GM12801 (cell line): Measurements from ENCODE around the gene CKB.

Experiments
- CTCF ChIP-seq: IDR thresholded peaks from one replicate; pipeline ENCODE4 v1.5.1; 2011; ENCODE audit warnings: control low read depth; ENCODE audit not compliant: insufficient read length; ENCODE audit errors: extremely low read depth

The CKB gene

DNA sequence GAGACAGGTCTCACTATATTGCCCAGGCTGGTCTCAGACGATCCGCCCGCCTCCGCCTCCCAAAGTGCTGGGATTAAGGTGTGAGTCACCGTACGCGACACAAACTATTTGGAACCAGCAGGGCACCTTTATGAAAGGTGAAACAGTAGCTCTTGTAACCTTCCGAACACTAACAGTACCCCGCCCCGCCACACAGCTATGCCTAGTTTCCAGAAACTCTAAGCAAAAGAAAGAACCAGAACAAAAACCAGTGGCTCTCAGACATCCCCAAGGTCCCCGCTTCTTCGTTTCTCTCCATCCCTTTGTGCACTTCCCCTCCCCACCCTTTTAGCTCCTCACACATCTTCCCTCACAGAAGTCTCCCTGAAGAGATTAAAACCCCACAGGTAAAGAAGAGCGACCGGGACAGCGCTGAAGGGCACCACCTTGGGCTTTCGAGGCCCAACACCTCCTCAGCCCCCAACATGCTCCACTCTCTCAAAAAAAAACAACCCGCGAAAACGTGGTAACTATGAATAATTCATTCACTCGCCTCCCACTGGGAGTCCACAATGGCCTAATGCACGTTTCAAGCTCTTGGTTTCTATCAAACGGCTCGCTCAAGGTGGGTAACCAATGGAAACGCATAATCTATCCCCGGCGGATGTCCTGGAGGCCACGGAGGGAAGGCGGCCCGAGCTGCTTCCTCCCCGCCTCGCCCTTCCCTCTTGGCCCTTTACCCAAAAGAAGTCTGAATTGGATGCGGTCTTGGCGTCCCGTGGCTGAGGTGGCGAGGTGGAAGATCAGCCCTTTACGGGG lies 39.0 kb upstream of the CKB start:
- TF ChIP-seq CTCF, result no peak

GRCh38 chr14:103560691-103561090 lies 38.1 kb upstream of the CKB start:
- no peak for TF ChIP-seq CTCF

- TF ChIP-seq CTCF, result no peak
These were observed 37.1 kb upstream of the CKB start for GRCh38 chr14:103559766-103560165.

GRCh38 chr14:103558071-103558882 lies 35.6 kb upstream of the CKB start:
- no peak for TF ChIP-seq CTCF

DNA sequence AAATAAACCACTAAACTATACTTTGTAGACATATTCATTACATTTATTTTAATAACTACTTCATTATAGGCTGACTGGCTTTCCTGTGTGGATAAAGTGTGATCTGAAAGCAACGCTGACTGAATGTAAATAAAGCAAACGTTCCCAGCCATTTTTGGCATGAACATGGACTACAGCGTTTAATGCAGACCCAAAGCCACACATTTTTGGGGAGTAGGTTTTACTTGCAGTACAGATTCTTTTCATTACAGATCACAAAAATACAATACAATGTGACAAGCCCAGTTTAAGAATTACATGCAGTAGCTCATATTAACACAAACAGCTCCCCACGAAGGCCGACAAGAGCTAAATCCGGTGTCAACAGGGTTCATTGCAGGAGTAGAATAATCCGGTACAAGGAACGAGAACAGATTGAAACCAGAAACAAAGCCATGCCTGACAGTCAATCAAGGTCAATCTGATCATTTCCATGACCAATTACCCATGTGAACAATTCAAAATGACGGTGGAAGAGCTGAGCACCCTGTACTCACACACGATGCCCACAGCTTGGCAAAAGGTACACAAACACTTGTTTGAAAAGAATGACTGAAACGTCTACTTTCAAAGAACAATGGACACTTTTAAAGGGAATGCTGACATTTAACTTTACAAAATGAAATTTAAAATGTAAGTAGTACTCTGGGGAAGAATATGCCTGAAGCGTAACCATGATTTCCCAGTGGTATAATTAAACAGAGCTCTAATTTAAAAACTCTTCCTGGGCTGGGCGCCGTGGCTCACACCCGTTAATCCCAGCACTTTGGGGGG lies 34.5 kb upstream of the CKB start:
- no peak for TF ChIP-seq CTCF

DNA sequence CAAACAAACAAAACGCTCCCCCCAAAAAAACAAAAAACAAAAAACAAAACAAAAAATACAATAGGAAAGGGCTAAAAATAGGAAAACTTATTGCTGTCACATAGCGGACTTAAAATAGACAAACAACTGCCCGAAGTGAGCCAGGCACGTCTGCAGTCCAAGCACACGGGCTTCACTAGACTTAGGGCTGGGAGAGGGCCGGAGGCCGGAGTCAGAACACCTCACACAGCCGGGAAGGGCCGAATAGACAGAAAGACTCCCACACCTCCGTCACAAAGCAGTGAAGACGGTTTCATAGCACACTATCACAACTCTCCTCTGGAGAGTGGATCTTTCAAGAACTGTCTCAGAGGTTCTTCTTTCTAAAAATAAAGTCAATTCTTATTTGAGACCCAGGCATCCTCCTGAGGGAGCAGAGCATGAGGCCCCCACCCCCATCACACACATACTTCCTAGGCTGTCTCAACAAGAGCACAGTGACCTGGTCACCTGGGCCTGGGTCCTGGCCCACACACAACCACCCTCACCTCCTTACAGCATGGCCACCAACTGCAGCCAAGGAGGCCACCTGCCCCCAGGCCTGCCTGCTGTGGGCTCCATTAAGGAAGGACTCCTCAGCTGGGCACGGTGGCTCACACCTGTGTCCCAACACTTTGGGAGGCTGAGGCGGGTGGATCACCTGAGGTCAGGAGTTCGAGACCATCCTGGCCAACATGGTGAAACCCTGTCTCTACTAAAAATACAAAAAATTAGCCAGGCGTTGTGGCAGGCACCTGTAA lies 33.1 kb upstream of the CKB start:
- TF ChIP-seq CTCF, result no peak
